GM18517 (cell line): ENCODE data around the gene CTDSP1.

ENCODE experiments used
- ATAC-seq: cut with Tn5 transposase; IDR thresholded peaks from one replicate; pipeline ENCODE4 v1.9.1; 2021; ENCODE audit warnings: mild to moderate bottlenecking, moderate library complexity; ENCODE audit not compliant: unreplicated experiment

Gene CTDSP1, protein sequence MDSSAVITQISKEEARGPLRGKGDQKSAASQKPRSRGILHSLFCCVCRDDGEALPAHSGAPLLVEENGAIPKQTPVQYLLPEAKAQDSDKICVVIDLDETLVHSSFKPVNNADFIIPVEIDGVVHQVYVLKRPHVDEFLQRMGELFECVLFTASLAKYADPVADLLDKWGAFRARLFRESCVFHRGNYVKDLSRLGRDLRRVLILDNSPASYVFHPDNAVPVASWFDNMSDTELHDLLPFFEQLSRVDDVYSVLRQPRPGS

DNA sequence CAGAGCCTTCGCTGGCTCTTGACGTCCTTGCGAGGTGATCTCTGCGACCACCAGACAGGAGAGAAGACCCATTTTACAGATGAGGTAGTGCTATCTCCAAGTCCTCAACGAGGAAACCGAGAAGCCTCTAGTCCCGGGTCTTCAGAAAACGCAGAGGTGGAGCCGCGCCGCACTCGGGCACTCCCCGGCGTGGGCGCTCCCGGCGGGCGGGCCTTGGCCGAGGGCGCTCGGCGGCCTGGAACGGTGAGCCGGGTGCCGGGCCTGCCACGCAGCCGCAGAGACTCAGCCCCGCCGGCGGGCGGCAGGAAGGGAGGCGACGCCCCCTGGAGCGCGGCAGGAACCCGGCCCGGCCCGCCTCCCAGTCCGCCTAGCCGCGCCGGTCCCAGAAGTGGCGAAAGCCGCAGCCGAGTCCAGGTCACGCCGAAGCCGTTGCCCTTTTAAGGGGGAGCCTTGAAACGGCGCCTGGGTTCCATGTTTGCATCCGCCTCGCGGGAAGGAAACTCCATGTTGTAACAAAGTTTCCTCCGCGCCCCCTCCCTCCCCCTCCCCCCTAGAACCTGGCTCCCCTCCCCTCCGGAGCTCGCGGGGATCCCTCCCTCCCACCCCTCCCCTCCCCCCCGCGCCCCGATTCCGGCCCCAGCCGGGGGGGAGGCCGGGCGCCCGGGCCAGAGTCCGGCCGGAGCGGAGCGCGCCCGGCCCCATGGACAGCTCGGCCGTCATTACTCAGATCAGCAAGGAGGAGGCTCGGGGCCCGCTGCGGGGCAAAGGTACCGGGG lies at the start of gene CTDSP1:
Gene CTDSP1, plus strand, starts transcription at position 478 of the 776 bp plus-strand sequence. Its CDS starts 223 bp downstream, at position 701.
- ATAC-seq: peak; percentile 33

DNA sequence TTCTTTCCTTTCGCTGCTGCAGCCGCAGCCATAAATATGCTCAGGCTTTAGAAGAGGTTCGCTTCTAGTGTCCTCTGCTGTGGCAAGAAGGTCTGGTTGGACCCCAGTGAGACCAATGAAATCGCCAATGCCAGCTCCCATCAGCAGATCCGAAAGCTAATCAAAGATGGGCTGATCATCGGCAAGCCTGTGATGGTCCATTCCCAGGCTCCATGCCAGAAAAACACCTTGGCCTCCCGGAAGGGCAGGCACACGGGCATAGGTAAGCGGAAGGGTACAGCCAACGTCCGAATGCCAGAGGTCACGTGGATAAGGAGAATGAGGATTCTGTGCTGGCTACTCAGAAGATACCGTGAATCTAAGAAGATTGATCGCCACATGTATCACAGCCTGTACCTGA lies 45.6 kb upstream of the CTDSP1 start:
- no peak for ATAC-seq

DNA sequence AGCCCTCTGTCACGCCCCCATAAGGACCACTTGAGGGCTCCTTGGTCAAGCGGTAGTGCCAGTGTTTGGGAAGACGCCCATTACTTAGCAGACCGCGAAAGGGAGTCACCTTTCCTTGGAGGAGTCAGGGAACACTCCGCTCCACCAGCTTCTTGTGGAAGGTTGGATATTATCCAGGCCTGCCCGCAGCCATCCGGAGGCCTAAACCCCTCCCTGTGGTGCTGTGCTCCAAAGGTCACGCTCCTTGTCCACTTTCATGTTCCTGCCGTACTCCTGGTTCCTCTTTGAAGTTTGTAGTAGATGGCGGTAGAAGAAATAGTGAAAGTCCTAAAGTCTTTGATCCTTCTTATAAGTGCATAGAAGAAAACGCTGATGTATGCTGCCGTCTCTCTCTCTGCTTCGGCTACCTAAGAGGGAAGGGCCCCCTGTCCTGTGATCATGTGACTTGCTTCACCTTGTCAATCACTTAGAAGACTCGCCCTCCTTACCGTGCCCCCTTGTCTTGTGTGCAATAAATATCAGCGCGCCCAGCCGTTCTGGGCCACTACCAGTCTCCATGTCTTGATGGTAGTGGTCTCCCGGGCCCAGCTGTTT lies 44.7 kb upstream of the CTDSP1 start:
- ATAC-seq: no peak

DNA sequence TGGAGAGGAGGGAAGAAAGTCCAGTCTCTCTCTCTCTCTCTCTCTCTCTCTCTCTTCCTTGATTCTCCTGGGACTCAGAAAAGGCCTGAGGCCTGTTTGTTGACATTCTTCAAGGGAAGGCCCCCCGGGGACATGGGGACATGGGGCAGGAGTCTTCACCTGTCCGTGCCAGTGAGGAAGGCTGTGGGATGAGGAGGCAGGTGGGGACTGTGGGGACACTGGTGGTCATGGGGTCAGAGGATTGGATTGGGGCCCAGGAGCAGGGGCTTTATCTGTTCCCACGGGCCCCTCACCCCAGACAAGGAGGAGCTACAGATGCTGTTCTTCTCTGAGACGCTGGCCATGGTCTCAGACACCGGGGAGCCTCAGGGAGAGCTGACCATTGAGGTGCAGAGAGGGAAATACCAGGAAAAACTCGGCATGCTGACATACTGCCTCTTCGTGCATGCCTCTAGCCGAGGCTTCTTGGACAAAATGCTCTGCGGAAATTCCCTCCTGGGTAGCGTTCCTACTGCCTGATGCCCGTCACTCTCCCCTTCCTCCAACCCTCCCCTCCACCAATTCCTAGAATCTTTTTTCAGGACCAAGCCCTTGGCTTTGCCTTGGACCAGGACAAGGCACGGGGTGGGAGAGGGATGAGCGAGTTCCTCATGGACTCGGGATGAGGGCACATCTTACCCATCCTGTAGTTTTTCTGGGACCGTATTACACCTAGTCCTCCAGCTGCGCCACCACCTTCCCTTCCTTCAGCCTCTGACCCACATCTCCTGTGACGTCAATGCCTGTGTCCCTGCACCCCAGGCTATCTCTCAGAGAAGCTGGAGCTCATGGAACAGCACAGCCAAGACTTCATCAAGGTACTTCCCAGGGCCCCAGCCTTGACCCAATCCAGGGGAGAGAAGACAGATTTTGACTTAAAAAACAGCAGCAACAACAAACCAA lies 42.2 kb upstream of the CTDSP1 start:
- no peak for ATAC-seq

DNA sequence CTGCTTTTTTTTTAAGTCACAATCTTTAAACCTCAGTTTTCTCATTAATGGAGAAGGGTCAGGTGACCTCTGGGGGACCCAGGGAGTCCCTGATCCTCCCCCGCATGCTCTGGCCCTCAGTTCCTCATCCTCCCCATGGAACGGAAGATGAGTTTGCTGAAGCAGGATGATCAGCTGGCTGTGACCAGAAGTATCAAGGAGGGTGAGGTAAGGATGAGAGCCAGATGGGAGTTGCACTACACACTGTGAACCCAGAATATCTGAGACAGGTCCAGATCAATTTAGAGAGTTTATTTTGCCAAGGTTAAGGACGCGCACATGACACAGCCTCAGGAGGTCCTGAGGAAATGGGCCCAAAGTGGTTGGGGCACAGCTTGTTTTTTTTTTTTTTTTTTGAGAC lies 39.2 kb upstream of the CTDSP1 start:
- no peak for ATAC-seq

DNA sequence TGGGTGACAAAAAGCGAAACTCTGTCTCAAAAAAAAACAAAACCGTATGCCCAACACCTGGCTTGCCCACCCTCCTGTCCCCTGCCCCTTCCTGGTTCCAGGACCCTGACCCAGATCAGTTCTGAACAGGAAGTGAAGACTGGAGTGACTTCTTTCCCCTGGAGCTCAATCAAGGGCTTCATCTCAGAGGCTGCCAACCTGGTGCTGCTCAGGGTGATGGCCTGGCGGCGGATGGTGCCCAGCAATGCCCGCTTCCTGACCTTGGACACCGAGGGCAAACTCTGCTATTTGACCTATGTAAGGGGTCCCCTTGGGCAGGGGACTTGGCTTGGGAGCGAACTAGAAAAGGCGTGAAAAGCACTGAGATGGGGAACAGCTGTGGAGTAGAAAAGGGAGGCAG lies 37.1 kb upstream of the CTDSP1 start:
- no peak for ATAC-seq

DNA sequence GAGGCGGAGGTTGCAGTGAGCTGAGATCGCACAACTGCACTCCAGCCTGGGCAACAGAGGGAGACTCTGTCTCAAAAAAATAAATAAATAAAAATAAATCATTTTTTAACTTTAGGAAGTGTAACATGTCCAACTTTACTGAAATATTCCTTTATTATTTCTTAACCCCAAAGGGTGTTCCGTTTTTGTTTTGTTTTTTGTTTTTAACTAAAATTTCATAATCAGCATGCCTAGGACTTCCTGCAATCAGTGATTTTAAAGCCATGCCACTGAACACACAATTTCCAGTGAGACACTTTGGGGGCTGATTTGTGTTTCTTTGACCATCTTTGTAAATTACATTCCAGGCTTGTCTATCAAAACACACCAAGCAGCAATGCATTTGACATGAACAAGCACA lies 35.9 kb upstream of the CTDSP1 start:
- ATAC-seq: no peak

DNA sequence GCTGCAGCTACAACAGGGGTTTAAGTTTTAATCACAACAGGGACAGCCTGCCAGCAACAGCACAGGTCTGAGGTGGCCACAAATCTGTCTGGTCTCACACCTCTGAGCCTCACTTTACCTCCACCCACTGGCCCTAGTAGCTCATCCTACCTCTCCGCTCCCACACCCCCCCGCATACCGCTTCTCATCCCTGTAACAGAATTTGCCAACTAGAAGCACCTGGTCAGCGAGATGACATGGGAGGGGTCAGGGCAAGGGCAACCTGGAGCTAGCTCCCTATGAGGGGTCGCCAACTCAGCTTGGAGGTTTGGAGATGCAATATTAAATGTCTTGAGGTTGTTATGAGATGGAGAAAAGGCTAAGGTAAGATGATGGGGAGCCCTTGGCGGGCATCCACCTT lies 35.5 kb upstream of the CTDSP1 start:
- no peak for ATAC-seq

DNA sequence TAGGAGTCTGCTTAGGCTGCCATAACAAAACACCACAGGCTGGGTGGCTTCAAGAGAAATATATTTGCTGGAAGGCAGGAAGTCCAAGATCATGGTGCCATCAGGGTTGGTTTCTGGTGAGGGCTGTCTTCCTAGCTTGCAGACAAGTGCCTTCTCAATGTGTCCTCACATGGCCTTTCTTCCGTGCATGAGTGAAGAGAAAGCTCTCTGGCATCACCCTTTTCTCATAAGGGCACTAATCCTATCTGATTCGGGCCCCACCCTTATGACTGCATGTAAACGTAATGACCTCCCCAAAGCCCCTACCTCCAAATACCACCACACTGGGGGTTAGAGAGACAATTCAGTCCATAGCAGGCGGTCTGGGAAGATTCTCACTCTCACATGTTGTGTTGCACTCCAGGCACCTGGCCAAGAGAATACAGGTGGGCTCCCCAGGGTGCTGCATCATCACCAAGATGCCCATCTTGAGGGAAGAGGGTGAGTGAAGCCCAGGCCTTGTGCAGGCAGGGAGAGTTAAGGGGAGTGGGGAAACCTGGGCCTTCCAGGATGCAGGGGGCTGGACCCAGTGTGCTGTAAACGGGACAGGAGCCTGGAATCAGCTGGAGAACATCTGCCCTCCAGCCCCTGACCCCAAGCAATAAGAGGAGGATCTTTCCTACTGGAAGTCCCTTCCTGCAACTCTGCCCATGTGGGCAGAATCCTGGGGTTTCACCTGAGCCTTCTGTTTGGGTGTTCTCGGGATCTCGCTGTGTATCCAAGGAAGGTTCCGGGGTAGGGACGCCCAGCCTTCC lies 32.9 kb upstream of the CTDSP1 start:
- no peak for ATAC-seq

DNA sequence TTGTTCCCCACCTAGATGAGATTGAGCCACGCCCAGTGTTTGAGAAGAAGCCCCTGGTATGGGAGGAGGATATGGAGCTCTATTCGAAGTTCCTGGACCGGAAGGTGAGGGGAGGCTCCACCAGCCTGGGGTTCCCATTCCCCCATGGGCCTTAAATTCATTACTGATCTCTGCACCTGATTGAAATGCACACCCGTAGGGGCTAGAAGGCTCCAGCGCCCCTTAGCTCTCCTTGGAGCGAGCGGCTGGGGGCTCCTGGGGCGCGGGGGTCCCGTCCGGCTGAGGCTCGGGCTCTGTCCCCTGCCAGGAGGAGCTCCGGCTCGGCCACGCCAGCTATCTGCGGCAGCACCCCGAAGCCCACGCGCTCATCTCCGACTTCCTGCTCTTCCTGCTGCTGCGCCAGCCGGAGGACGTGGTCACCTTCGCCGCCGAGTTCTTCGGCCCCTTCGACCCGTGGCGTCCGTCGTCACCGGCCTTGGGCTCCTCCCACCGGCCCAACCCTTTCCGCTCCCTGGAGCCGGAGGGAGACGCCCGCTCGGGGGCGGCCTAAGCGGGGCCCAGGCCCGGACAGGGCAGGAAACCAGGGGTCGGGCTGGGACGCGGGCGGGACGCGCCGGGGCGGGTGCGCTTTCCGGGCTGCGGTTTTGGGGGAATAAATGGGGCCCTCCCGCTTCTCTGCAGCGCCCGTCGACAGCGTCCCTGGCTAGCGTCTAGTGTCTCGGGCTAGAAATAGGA lies 32.1 kb upstream of the CTDSP1 start:
- ATAC-seq: peak; percentile 84

DNA sequence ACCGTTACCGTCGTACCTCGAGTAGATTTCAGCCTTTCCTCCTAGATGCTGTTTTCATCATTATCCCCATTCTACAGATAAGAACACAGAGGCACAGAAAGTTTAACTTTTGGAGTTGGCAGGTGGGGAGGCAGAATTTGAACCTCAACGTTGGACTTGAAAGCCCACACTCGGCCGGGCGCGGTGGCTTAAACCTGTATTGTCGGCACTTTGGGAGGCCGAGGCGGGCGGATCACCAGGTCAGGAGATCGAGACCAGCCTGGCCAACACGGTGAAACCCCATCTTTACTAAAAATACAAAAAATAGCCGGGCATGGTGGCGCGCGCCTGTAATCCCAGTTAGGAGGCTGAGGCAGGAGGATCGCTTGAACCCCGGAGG lies 31.5 kb upstream of the CTDSP1 start:
- ATAC-seq: no peak

DNA sequence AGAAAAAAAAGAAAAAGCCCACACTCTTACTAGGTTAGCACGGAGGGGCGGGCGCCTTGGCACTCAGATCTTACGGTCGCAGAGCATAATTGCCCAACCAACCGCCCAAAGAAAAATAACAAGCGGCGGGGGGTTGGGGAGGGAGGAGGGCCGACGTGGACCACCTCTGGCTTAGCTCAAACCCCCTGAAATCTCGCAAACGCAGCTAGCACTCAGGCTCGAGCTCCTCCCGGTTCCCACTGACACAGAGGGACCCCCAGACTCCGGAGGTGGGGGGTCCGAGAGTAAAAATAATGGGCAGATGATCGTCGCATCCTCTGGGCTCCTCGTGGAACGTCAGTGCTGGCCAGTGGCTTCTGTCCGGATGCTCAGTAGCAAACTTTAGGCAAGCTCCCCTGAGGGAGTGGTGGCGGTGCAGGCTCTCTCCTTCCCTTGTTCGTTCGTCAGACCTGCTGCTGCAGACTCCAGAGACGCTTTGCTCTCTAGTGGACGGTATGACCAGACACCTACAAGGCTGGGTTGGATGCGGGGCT lies 31.0 kb upstream of the CTDSP1 start:
- ATAC-seq: no peak

DNA sequence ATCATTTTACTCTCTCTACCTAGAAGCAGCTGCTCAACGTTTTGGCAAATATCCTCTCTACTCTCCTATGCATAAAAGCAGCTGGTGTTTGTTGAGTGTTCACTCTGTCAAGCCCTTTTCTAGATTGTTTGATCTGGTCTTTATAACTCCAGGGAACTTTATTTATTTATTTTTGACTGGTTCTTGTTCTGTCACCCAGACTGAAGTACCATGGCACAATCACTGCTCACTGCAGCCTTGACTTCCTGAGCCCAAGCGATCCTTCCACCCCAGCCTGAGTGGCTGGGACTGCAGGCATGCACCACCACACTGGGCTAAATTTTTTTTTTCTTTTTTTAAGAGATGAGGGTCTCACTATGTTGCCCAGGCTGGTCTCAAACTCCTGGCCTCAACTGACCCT lies 30.3 kb upstream of the CTDSP1 start:
- ATAC-seq: no peak

DNA sequence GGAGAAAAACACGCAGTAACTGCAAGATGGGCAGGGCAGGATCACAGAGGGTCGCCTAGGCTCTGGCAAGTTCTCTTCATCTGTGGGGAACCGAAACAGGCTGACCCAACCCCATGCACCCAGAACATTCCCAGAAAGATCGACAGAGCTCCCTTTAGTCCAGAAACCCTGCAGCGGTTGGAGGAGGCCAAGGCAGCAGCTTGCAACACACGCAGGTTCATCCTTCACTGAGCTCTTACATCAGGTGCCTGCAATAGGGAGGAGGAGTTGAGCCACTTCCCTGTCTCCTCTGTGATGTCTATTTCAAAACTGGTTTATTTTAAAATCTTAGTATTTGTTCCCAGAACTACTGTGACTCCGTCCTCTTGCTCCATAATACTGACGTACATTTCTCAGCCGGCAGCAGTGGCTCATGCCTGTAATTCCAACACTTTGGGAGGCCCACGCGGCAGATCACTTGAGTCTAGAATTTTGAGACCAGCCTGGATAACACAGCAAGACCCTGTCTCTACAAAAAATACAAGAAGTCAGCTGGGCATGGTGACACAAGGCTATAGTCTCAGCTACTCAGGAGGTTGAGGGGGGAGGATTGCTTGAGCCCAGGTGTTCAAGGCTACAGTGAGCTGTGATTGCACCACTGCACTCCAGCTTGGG lies 29.1 kb upstream of the CTDSP1 start:
- ATAC-seq: no peak

DNA sequence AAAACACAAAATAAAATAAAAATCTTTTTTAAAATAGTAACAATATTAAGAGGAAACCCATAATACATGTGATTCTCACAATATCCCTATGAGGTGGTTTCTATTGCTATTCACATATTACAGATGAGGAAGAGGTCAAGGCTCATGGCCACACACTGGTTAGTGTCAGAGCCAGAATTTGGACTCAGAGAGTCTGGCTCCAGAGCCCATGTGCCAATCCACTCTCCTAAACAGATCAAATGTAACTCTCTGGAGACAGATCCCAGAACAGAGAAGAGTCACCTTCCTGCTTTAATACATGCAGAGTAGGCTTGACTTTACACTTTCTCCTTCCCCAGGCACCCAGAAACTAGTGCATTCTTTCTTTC lies 27.7 kb upstream of the CTDSP1 start:
- no peak for ATAC-seq

DNA sequence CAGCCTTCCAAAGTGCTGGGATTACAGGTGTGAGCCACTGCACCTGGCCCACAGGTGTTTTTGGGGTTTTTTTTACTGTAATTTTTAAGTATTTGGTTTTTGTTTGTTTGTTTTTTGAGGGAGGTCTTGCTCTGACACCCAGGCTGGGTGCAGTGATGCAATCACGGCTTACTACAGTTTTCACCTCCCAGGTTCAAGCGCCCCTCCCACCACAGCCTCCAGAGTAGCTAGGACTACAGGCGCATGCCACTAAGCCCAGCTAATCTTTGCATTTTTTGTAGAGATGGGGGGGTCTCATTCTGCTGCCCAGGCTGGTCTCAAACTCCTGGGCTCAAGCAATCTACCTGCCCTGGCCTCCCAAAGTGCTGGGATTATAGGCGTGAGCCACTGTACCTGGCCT lies 24.9 kb upstream of the CTDSP1 start:
- no peak for ATAC-seq

DNA sequence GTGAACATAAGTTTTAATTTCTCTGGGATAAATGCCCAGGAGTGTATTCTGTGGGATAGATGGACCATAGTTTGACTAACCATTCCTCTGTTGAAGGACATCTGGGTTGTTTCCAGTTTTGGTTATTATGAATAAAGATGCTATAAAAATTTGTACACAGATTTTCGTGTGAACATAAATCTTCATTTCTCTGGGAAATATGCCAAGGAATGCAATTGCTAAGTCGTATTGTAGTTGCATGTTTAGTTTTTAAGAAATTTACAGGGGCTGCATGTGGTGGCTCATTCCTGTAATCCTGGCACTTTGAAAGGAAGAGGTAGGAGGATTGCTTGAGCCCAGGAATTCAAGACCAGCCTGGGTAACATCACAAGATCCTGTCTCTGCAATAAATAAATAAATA lies 24.5 kb upstream of the CTDSP1 start:
- no peak for ATAC-seq

DNA sequence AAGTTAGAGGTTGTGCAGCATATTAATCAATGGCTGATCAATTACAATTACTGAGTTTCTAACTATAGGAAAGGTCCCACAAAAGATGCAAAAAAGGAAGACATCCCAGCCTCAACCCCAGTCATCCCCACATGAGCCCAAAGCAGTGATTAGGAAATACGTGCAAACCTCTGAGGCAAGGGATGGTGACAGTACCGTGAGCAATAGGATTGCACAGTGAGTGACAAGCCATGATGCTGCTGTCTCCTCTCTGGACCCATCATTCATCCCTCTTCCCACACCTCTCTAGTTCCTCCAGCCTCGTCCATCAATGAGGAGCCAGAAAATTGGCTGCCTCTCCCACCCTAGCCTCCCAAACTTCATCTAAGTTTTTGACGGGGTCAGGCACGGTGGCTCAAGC lies 21.6 kb upstream of the CTDSP1 start:
- no peak for ATAC-seq

DNA sequence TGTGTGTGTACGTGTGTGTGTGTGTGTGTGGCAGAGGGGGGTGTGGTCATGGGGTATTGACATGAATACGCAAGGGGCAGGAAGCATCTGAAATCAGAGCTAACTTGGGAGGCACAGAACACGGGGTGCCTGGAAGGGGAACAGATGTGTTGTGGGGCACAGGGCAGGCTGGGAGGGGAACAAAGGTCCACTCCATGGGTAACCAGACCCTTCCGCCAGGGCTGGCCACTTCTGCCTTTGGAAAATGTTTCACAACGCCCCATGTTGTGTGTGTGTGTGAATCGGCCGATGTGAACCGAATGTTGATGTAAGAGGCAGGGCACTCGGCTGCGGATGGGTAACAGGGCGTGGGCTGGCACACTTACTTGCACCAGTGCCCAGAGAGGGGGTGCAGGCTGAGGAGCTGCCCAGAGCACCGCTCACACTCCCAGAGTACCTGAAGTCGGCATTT lies 17.7 kb upstream of the CTDSP1 start, which contains the start of gene SLC11A1:
Gene SLC11A1, plus strand, starts transcription at position 358 of the 451 bp plus-strand sequence. CDS start 96 bp downstream, outside the sequence.
- no peak for ATAC-seq
